ENCODE measurements around the gene HDAC2. TPM values are rescaled to one million over a fixed set of nuclear protein-coding genes. Genes with fewer than 3 reads are reported as not detected.
"Not testable (repeated sequence)": the region's sequence is repeated elsewhere in the genome, so short reads cannot be mapped to it uniquely, and the experiment has no call there.

Gene HDAC2
- total RNA-seq, 1 donor from 2014 or later: 104 TPM

- Mint-ChIP-seq H3K36me3 (ENCODE audit: low read depth) (peaks cover 18% of the 10 kb centered on the region), H3K4me3 (ENCODE audit: unreplicated experiment) (no peak overlapping the region), H3K4me1 (ENCODE audit: low read depth) (peaks cover 13% of the 10 kb centered on the region), H3K27me3 (ENCODE audit: low read depth) (no peaks in the 10 kb centered on the region), H3K27ac (ENCODE audit: unreplicated experiment) (no peak overlapping the region), H3K9me3 (ENCODE audit: low read depth) (no peaks in the 10 kb centered on the region)
- no peak for TF ChIP-seq CTCF (IDR thresholded peaks at IDR 0.05)
- no peak for DNase-seq (ENCODE audit: low spot score)
Observed at GRCh38 chr6:113944701-113945100, 26.2 kb downstream of the HDAC2 start.

- H3K36me3 Mint-ChIP-seq (ENCODE audit: low read depth): peaks cover 13% of the 10 kb centered on the region
- H3K27me3 Mint-ChIP-seq (ENCODE audit: low read depth): no peaks in the 10 kb centered on the region
- H3K9me3 Mint-ChIP-seq (ENCODE audit: low read depth): no peaks in the 10 kb centered on the region
- H3K4me3 Mint-ChIP-seq (ENCODE audit: unreplicated experiment): no peak overlapping the region
- no peak for TF ChIP-seq CTCF (IDR thresholded peaks at IDR 0.05)
- DNase-seq (ENCODE audit: low spot score): no peak
- peaks cover 4% of the 10 kb centered on the region for H3K4me1 Mint-ChIP-seq (ENCODE audit: low read depth)
- no peak overlapping the region for H3K27ac Mint-ChIP-seq (ENCODE audit: unreplicated experiment)
Observed at GRCh38 chr6:113939825-113940224, 31.1 kb downstream of the HDAC2 start.

- Mint-ChIP-seq H3K27ac (ENCODE audit: unreplicated experiment) (no peak overlapping the region), H3K27me3 (ENCODE audit: low read depth) (no peaks in the 10 kb centered on the region), H3K9me3 (ENCODE audit: low read depth) (no peaks in the 10 kb centered on the region), H3K36me3 (ENCODE audit: low read depth) (peaks cover 9% of the 10 kb centered on the region), H3K4me3 (ENCODE audit: unreplicated experiment) (no peak overlapping the region), H3K4me1 (ENCODE audit: low read depth) (peaks cover 4% of the 10 kb centered on the region)
- peak; percentile 95 for TF ChIP-seq CTCF (IDR thresholded peaks at IDR 0.05)
- DNase-seq (ENCODE audit: low spot score): no peak
Observed at GRCh38 chr6:113936093-113936934, 34.6 kb downstream of the HDAC2 start.

- Mint-ChIP-seq H3K27ac (ENCODE audit: unreplicated experiment) (no peak overlapping the region), H3K4me3 (ENCODE audit: unreplicated experiment) (no peak overlapping the region), H3K9me3 (ENCODE audit: low read depth) (peaks cover 14% of the 10 kb centered on the region), H3K4me1 (ENCODE audit: low read depth) (peaks cover 4% of the 10 kb centered on the region), H3K36me3 (ENCODE audit: low read depth) (peaks cover 16% of the 10 kb centered on the region), H3K27me3 (ENCODE audit: low read depth) (no peaks in the 10 kb centered on the region)
- no peak for DNase-seq (ENCODE audit: low spot score)
- TF ChIP-seq CTCF (IDR thresholded peaks at IDR 0.05): no peak
Observed at GRCh38 chr6:113934101-113934500, 36.8 kb downstream of the HDAC2 start.

GRCh38 chr6:113931907-113932306 is 39.0 kb downstream of the HDAC2 start:
- H3K9me3 Mint-ChIP-seq (ENCODE audit: low read depth): peaks cover 21% of the 10 kb centered on the region
- H3K4me3 Mint-ChIP-seq (ENCODE audit: unreplicated experiment); DNase-seq (ENCODE audit: low spot score); H3K27ac Mint-ChIP-seq (ENCODE audit: unreplicated experiment); H3K4me1 Mint-ChIP-seq (ENCODE audit: low read depth); H3K27me3 Mint-ChIP-seq (ENCODE audit: low read depth): not testable (repeated sequence)
- H3K36me3 Mint-ChIP-seq (ENCODE audit: low read depth): peaks cover 15% of the 10 kb centered on the region

- peaks cover 21% of the 10 kb centered on the region for H3K9me3 Mint-ChIP-seq (ENCODE audit: low read depth)
- H3K36me3 Mint-ChIP-seq (ENCODE audit: low read depth): peaks cover 15% of the 10 kb centered on the region
- no peak for DNase-seq (ENCODE audit: low spot score)
- no peaks in the 10 kb centered on the region for H3K27me3 Mint-ChIP-seq (ENCODE audit: low read depth)
- H3K27ac Mint-ChIP-seq (ENCODE audit: unreplicated experiment): no peak overlapping the region
- H3K4me3 Mint-ChIP-seq (ENCODE audit: unreplicated experiment): no peak overlapping the region
- TF ChIP-seq CTCF (IDR thresholded peaks at IDR 0.05): no peak
- H3K4me1 Mint-ChIP-seq (ENCODE audit: low read depth): peaks cover 7% of the 10 kb centered on the region
Observed at GRCh38 chr6:113930183-113930582, 40.8 kb downstream of the HDAC2 start.
